ENCODE results near the gene EMILIN2. TPM values are rescaled to one million over a fixed set of nuclear protein-coding genes. Genes with fewer than 3 reads are reported as not detected.

The EMILIN2 gene
- total and polyA plus RNA-seq, 2 donors (not counting 3 experiments of a cell fraction or from before 2014, with no cell fraction given): 9.4 to 13.4 TPM

DNA sequence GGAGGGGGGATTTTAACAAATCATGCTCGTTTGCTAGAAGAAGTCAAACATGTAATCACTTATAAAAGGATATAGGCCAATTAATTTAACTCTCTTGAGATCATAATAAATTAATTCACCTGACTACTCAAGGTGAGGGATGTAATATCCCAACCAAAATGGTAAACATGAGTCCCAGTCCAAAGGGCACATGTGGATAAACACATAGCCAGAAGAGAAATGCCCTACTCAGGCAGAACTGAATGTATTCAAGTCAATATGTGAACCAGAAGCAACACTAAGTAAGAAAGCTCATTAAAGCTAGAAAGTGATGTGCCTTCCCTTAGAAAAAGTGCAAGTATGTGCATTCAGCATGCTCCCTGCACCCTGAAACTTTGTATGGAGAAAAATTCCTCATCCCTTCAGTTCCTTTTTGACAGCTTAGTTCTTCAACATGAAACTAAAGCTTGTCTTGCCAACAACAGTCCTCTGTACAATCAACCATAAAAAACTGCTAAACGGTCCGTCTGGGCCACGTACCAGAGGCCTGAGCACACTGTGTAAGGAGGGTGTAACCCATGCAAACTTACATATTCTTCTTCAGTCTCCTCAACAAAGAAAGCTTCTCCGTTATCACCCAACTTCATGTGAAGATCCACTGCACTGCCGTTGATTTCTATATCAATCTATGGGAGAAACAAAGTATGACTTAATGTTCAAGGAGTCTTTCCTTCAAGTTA lies 107.3 kb downstream of the EMILIN2 start:
- Histone ChIP-seq H3K9me3 (replicated peaks; ENCODE audit: control insufficient read depth, insufficient read depth, low read length) (no peaks in the 10 kb centered on the region), H3K9ac (replicated peaks; ENCODE audit: extremely low read depth, insufficient read depth, low read length) (no peak overlapping the region), H3K9me1 (replicated peaks; ENCODE audit: control insufficient read depth, extremely low read depth, insufficient read depth, low read length) (no peaks in the 10 kb centered on the region), H4K20me1 (replicated peaks; ENCODE audit: control insufficient read depth, extremely low read depth, insufficient read depth, low read length) (no peaks in the 10 kb centered on the region), H3K79me2 (ENCODE audit: control insufficient read depth, insufficient read depth, low read length) (peaks cover 16% of the 10 kb centered on the region), H3K4me1 (ENCODE audit: control insufficient read depth, extremely low read depth, insufficient read depth, low read length) (no peaks in the 10 kb centered on the region), H2AFZ (ENCODE audit: low read depth, low read length) (no peak overlapping the region), H3K4me2 (ENCODE audit: insufficient read depth, low read length) (no peak overlapping the region), H3K27me3 (ENCODE audit: control insufficient read depth in 2 of 2, insufficient read depth in 2 of 2, low read length in 2 of 2) (no peaks in the 10 kb centered on the region), H3K36me3 (ENCODE audit: control insufficient read depth in 2 of 2, extremely low read depth in 1 of 2, insufficient read depth in 2 of 2, low read length in 2 of 2) (peaks cover 10 to 26% of the 10 kb centered on the region in 2 experiments), H3K4me3 (replicated peaks in 1 of 3; ENCODE audit: insufficient read depth in 1 of 3, low read depth in 1 of 3, low read length in 3 of 3) (no peak overlapping the region), H3K27ac (ENCODE audit: insufficient read depth, low read depth, low read length) (no peak overlapping the region)
- TF ChIP-seq POLR2AphosphoS5 (IDR thresholded peaks at IDR 0.05; ENCODE audit: insufficient read depth, low read depth, low read length) (no peak), MYC (IDR thresholded peaks at IDR 0.05; ENCODE audit: low read depth, low read length) (no peak), JUN (IDR thresholded peaks at IDR 0.05; ENCODE audit: borderline replicate concordance, insufficient read depth, insufficient read length, low read depth) (no peak), GATA2 (IDR thresholded peaks at IDR 0.05; ENCODE audit: insufficient read depth, insufficient read length, low read depth, low read length) (no peak), POLR2A (IDR thresholded peaks at IDR 0.05; ENCODE audit: low read depth, low read length) (no peak), EZH2 (IDR thresholded peaks at IDR 0.05; ENCODE audit: borderline replicate concordance, low read depth, low read length, severe bottlenecking) (no peak), FOS (IDR thresholded peaks at IDR 0.05; ENCODE audit: borderline replicate concordance, insufficient read depth, low read length) (no peak), MAX (IDR thresholded peaks at IDR 0.05; ENCODE audit: insufficient read depth, insufficient read length) (no peak), CTCF (IDR thresholded peaks at IDR 0.05; ENCODE audit: extremely low read depth in 1 of 2, insufficient read depth in 1 of 2, low read depth in 1 of 2, low read length in 2 of 2) (no peak)
- intact Hi-C loops (cut with micrococcal nuclease): no loop called here
- no peak for FAIRE-seq
- no TSS peak for BruUV-seq (replicated peaks)
- no peak for DNase-seq (ENCODE audit: low read depth, low spot score)
- dilution Hi-C loops (cut with MboI; ENCODE audit: extremely low pct_ligation_motif_present, low sequenced_read_pairs): no loop called here
- POLR2A ChIA-PET: no interaction called here
- CTCF ChIA-PET: interaction anchor here (0.9 to 1.4 kb wide), 2 partner anchors 31 to 197 kb away, joined by 3 to 8 read pairs; no protein-coding TSS in a partner anchor
